H1 (cell line): ENCODE results near the gene PACSIN2. TPM values are rescaled to one million over a fixed set of nuclear protein-coding genes. Genes with fewer than 3 reads are reported as not detected.

Source experiments
- CTCF ChIA-PET: fragments of 300-600 bp; sonication (Branson Sonifier 250); formaldehyde crosslinking; loops from one replicate; lab custom pipeline; 2021; ENCODE audit not compliant: partially characterized antibody; lab: Charles Lee
- POLR2A ChIA-PET: fragments of 300-600 bp; sonication (Branson Sonifier 250); formaldehyde crosslinking; loops from one replicate; lab custom pipeline; 2021; ENCODE audit warnings: inconsistent platforms; ENCODE audit not compliant: partially characterized antibody; lab: Charles Lee
- DNase-seq, 2 experiments: peaks; one replicate each; pipeline versions ENCODE4 v3.0.0 to v3.0.0-alpha.2; 2010 to 2022; ENCODE audit warnings: low spot score in 2 of 2, low read depth in 1 of 2, mixed read lengths in 1 of 2
- FAIRE-seq: peaks from 2 replicates; lab custom pipeline; 2011; peaks lifted over from hg19 to GRCh38; lab: Jason Lieb, UNC
- H2AFZ ChIP-seq: 2 replicates; pipeline ENCODE4 v1.8.1; 2012; ENCODE audit warnings: low read length, inconsistent platforms
- H2AK5ac ChIP-seq: 2 replicates; pipeline ENCODE4 v1.6.1; 2013; ENCODE audit warnings: low read depth, low read length
- H2BK120ac ChIP-seq: replicated peaks from 2 replicates; pipeline ENCODE3; 2013; ENCODE audit warnings: low read depth, low read length, inconsistent platforms
- H2BK12ac ChIP-seq: 2 replicates; pipeline ENCODE4 v1.6.1; 2013; ENCODE audit warnings: low read depth, low read length
- H2BK15ac ChIP-seq: 2 replicates; pipeline ENCODE4 v1.6.1; 2013; ENCODE audit warnings: low read length
- H2BK20ac ChIP-seq: 2 replicates; pipeline ENCODE4 v1.6.1; 2013; ENCODE audit warnings: low read length
- H2BK5ac ChIP-seq: 2 replicates; pipeline ENCODE4 v1.6.1; 2013; ENCODE audit warnings: low read depth, low read length
- H3K14ac ChIP-seq: 2 replicates; pipeline ENCODE4 v1.6.1; 2013; ENCODE audit warnings: inconsistent platforms; ENCODE audit not compliant: insufficient read length
- H3K18ac ChIP-seq: 2 replicates; pipeline ENCODE4 v1.6.1; 2013; ENCODE audit warnings: low read length; ENCODE audit errors: extremely low read depth
- H3K23ac ChIP-seq: 2 replicates; pipeline ENCODE4 v1.6.1; 2013; ENCODE audit warnings: inconsistent platforms; ENCODE audit not compliant: insufficient read length
- H3K23me2 ChIP-seq: 2 replicates; pipeline ENCODE4 v1.6.1; 2013; ENCODE audit warnings: low read depth, low read length
- H3K27ac ChIP-seq: 2 replicates; pipeline ENCODE4 v1.6.1; 2011; ENCODE audit warnings: low read depth, low read length, inconsistent platforms
- H3K27me3 ChIP-seq, 4 experiments: replicated peaks in 1 of 4; 1 replicate in 1 of 4; 2 replicates in 3 of 4; pipeline versions ENCODE4 v1.6.1 to v1.8.1; 2011 to 2013; ENCODE audit warnings: low read length in 3 of 4, mild to moderate bottlenecking in 3 of 4, inconsistent platforms in 2 of 4, mixed read lengths in 2 of 4, moderate library complexity in 1 of 4; ENCODE audit not compliant: control insufficient read depth in 3 of 4, insufficient read depth in 3 of 4; ENCODE audit errors: extremely low read depth in 1 of 4
- H3K36me3 ChIP-seq, 4 experiments: 2 replicates each; pipeline versions ENCODE4 v1.6.1 to v1.8.1; 2011 to 2013; ENCODE audit warnings: mild to moderate bottlenecking in 4 of 4, low read length in 3 of 4, moderate library complexity in 2 of 4, control low read depth in 1 of 4, inconsistent platforms in 1 of 4; ENCODE audit not compliant: insufficient read depth in 4 of 4, control insufficient read depth in 2 of 4
- H3K4ac ChIP-seq: replicated peaks from 2 replicates; pipeline ENCODE3; 2013; ENCODE audit warnings: low read length, low read depth, mixed read lengths, inconsistent platforms; ENCODE audit not compliant: insufficient read length
- H3K4me1 ChIP-seq, 4 experiments: replicated peaks in 1 of 4; 1 replicate in 1 of 4; 2 replicates in 3 of 4; pipeline versions ENCODE4 v1.6.1 to v1.8.1; 2011 to 2013; ENCODE audit warnings: low read length in 3 of 4, inconsistent platforms in 2 of 4, mixed read lengths in 1 of 4; ENCODE audit not compliant: insufficient read depth in 4 of 4, control insufficient read depth in 3 of 4
- H3K4me2 ChIP-seq, 2 experiments: 2 replicates each; pipeline versions ENCODE4 v1.6.1 to v1.8.1; 2011 to 2013; ENCODE audit warnings: low read depth in 2 of 2, low read length in 2 of 2, control low read depth in 1 of 2, inconsistent platforms in 1 of 2, mild to moderate bottlenecking in 1 of 2; ENCODE audit not compliant: insufficient read depth in 1 of 2
- H3K4me3 ChIP-seq, 4 experiments: fragments of 200-600, 300-600 bp in 1 of 4; sonication (generic), shearing (Covaris generic), sonication (Bioruptor Twin) in 1 of 4; 2 replicates each; pipeline versions ENCODE4 v1.5.1 to v1.8.1; 2011 to 2016; ENCODE audit warnings: low read length in 4 of 4, low read depth in 3 of 4, control low read depth in 2 of 4, inconsistent platforms in 2 of 4, mild to moderate bottlenecking in 2 of 4, mixed read lengths in 1 of 4, moderate library complexity in 1 of 4; ENCODE audit not compliant: insufficient read depth in 2 of 4; ENCODE audit errors: extremely low read depth in 1 of 4
- H3K56ac ChIP-seq: replicated peaks from 2 replicates; pipeline ENCODE3; 2013; ENCODE audit warnings: low read depth, mild to moderate bottlenecking, mixed read lengths, low read length, inconsistent platforms; ENCODE audit not compliant: insufficient read length
- H3K79me1 ChIP-seq: 2 replicates; pipeline ENCODE4 v1.6.1; 2013; ENCODE audit warnings: low read depth, low read length, control low read depth
- H3K79me2 ChIP-seq, 2 experiments: 2 replicates each; pipeline versions ENCODE4 v1.6.1 to v1.8.1; 2012 to 2013; ENCODE audit warnings: low read length in 2 of 2, mild to moderate bottlenecking in 2 of 2, inconsistent platforms in 1 of 2; ENCODE audit not compliant: insufficient read depth in 2 of 2, control insufficient read depth in 1 of 2
- H3K9ac ChIP-seq, 4 experiments: replicated peaks in 1 of 4; 1 replicate in 1 of 4; 2 replicates in 3 of 4; pipeline versions ENCODE4 v1.6.1 to v1.8.1; 2011 to 2013; ENCODE audit warnings: low read depth in 3 of 4, low read length in 3 of 4, control low read depth in 2 of 4, mild to moderate bottlenecking in 2 of 4, moderate library complexity in 2 of 4, inconsistent platforms in 1 of 4; ENCODE audit errors: extremely low read depth in 1 of 4
- H3K9me3 ChIP-seq, 2 experiments: 2 replicates each; pipeline versions ENCODE4 v1.6.1 to v1.8.1; 2012 to 2013; ENCODE audit warnings: mild to moderate bottlenecking in 2 of 2, moderate library complexity in 2 of 2, control low read depth in 1 of 2, inconsistent platforms in 1 of 2, low read depth in 1 of 2, low read length in 1 of 2, mixed read lengths in 1 of 2; ENCODE audit not compliant: insufficient read depth in 2 of 2
- H4K20me1 ChIP-seq, 2 experiments: replicated peaks in 1 of 2; 2 replicates each; pipeline versions ENCODE3 to v1.8.1; 2011 to 2013; ENCODE audit warnings: inconsistent platforms in 2 of 2, low read length in 2 of 2, mild to moderate bottlenecking in 1 of 2; ENCODE audit not compliant: insufficient read depth in 2 of 2, control insufficient read depth in 1 of 2
- H4K5ac ChIP-seq: 2 replicates; pipeline ENCODE4 v1.6.1; 2013; ENCODE audit warnings: low read length, low read depth, mixed read lengths, inconsistent platforms; ENCODE audit not compliant: insufficient read length
- H4K8ac ChIP-seq: 2 replicates; pipeline ENCODE4 v1.8.0; 2013; ENCODE audit warnings: mild to moderate bottlenecking, moderate library complexity, low read length, inconsistent platforms; ENCODE audit not compliant: insufficient read depth; ENCODE audit errors: extremely low read depth
- H4K91ac ChIP-seq: replicated peaks from 2 replicates; pipeline ENCODE3; 2013; ENCODE audit warnings: low read length, mixed read lengths, inconsistent platforms; ENCODE audit not compliant: insufficient read length
- CREB1 ChIP-seq: IDR thresholded peaks from 2 replicates; pipeline ENCODE4 v1.6.1; 2012; ENCODE audit warnings: inconsistent platforms
- CTBP2 ChIP-seq: IDR thresholded peaks from 2 replicates; pipeline ENCODE4 v1.7.0; 2011; ENCODE audit warnings: borderline replicate concordance, mild to moderate bottlenecking, moderate library complexity, mixed read lengths, low read length; ENCODE audit not compliant: insufficient read depth, insufficient read length
- CTCF ChIP-seq, 3 experiments: IDR thresholded peaks; 1 replicate in 2 of 3; 2 replicates in 1 of 3; pipeline versions ENCODE4 v1.5.1 to v1.6.1; 2011; ENCODE audit warnings: low read length in 3 of 3, mild to moderate bottlenecking in 3 of 3, inconsistent platforms in 2 of 3, low read depth in 1 of 3, moderate library complexity in 1 of 3; ENCODE audit not compliant: insufficient read depth in 1 of 3; ENCODE audit errors: control extremely low read depth in 1 of 3
- KDM4A ChIP-seq: IDR thresholded peaks from one replicate; pipeline ENCODE4 v1.7.1; 2012; ENCODE audit warnings: low read depth, mild to moderate bottlenecking, moderate library complexity, low read length, inconsistent platforms; ENCODE audit not compliant: severe bottlenecking
- RXRA ChIP-seq: IDR thresholded peaks from 2 replicates; pipeline ENCODE4 v1.6.1; 2011; ENCODE audit warnings: low read depth, mild to moderate bottlenecking, low read length, moderate library complexity; ENCODE audit not compliant: insufficient read depth
- SIX5 ChIP-seq: IDR thresholded peaks from 2 replicates; pipeline ENCODE4 v1.6.1; 2011; ENCODE audit warnings: mild to moderate bottlenecking, low read depth, low read length
- SUZ12 ChIP-seq: fragments of 200-600 bp; sonication (generic); IDR thresholded peaks from 2 replicates; pipeline ENCODE4 v1.6.1; 2012; ENCODE audit warnings: mild to moderate bottlenecking, inconsistent platforms, low read length, moderate library complexity, mixed read lengths
- TAF1 ChIP-seq: IDR thresholded peaks from 2 replicates; pipeline ENCODE4 v1.6.1; 2011; ENCODE audit warnings: mild to moderate bottlenecking, low read depth, low read length
- TBP ChIP-seq: IDR thresholded peaks from 2 replicates; pipeline ENCODE4 v1.6.1; 2011; ENCODE audit warnings: low read depth, low read length, improper control_type of control experiment
- TEAD4 ChIP-seq: IDR thresholded peaks from 2 replicates; pipeline ENCODE4 v1.6.1; 2012; ENCODE audit warnings: low read depth, low read length, inconsistent platforms, mixed read lengths
- YY1 ChIP-seq: IDR thresholded peaks from 2 replicates; pipeline ENCODE4 v1.6.1; 2011; ENCODE audit warnings: low read depth, mild to moderate bottlenecking, low read length
- ZNF274 ChIP-seq: IDR thresholded peaks from 2 replicates; pipeline ENCODE4 v1.7.0; 2012; ENCODE audit warnings: low read length, borderline replicate concordance; ENCODE audit errors: extremely low read depth
- WGBS, 2 experiments: shearing (Covaris generic) in 1 of 2; methylation state at CpG; one replicate each; pipeline versions ENCODE4 v1.1.6 to v1.1.7; 2013 to 2015; ENCODE audit warnings: low lambda C conversion rate in 2 of 2, mixed read lengths in 2 of 2, inconsistent platforms in 1 of 2, low coverage in 1 of 2, missing lambda C conversion rate in 1 of 2; ENCODE audit not compliant: insufficient replicate concordance in 2 of 2, insufficient coverage in 1 of 2, insufficient read length in 1 of 2; ENCODE audit errors: extremely low coverage in 1 of 2, missing lambda C conversion rate in 1 of 2; 5-methylcytosine and 5-hydroxymethylcytosine counted together
- polyA plus RNA-seq, 7 experiments: library from polyadenylated mRNA; depleted of rRNA in 3 of 7; stranded (reverse) in 5 of 7; unstranded in 2 of 7; fragments of >200 nt in 5 of 7; fragments of 200-250 nt in 2 of 7; gene quantifications; 1 replicate in 5 of 7; 2 replicates in 1 of 7; 4 replicates in 1 of 7; pipeline versions ENCODE4 v1.2.1 to v1.2.3, GENCODE V29; 2011 to 2013; ENCODE audit warnings: missing spikeins in 2 of 7, mixed read lengths in 2 of 7
- total RNA-seq: library from RNA; stranded (reverse); fragmentation: NEBNext Ultra II Directional; extraction: Animal tissue kit (Norgen Biotek cat#: 25700); gene quantifications from 2 replicates; pipeline ENCODE4 v1.2.1, GENCODE V29; 2021

PACSIN2 gene
- total and polyA plus RNA-seq, 2 of the 8 experiments (the other 6 are each of a cell fraction or from before 2014, with no cell fraction given) = 44.8 to 64.2 TPM

- no peaks in the 10 kb centered on the region for H3K23me2 ChIP-seq
- no peak overlapping the region for H2BK15ac ChIP-seq
- H4K8ac ChIP-seq = no peak overlapping the region
- no peak overlapping the region for H3K4ac ChIP-seq
- no peak overlapping the region for H4K5ac ChIP-seq
- H2BK120ac ChIP-seq = no peak overlapping the region
- no peak overlapping the region for H3K23ac ChIP-seq
- no peaks in the 10 kb centered on the region for H3K36me3 ChIP-seq
- H3K56ac ChIP-seq = no peak overlapping the region
- H3K27ac ChIP-seq = no peak overlapping the region
- CTCF ChIA-PET = interaction anchor here (1.4 kb wide), 1 partner anchor 21 kb away, joined by 3 read pairs; no protein-coding TSS in a partner anchor
- H3K4me1 ChIP-seq = no peaks in the 10 kb centered on the region
- no peaks in the 10 kb centered on the region for H3K9me3 ChIP-seq
- no peak overlapping the region for H3K4me3 ChIP-seq
- H4K20me1 ChIP-seq = peaks cover 0 to 5% of the 10 kb centered on the region in 2 experiments
- H4K91ac ChIP-seq = no peak overlapping the region
- 85% methylated on average over 3 of the region's 3 CpGs; no CpG with 5 or more reads in 1 of the 2 experiments for WGBS, 2 experiments
- H2AFZ ChIP-seq = no peak overlapping the region
- H3K79me1 ChIP-seq = 0 out of 2 replicates have a peak, but pooled peaks cover 2% of the 10 kb centered on the region
- no peak overlapping the region for H2AK5ac ChIP-seq
- no peak for FAIRE-seq
- no peaks in the 10 kb centered on the region for H3K79me2 ChIP-seq
- POLR2A ChIA-PET = no interaction called here
- H3K18ac ChIP-seq = no peak overlapping the region
- H3K14ac ChIP-seq = no peak overlapping the region
- no peak overlapping the region for H2BK5ac ChIP-seq
- DNase-seq = no peak
- H3K27me3 ChIP-seq = no peaks in the 10 kb centered on the region
- no peak overlapping the region for H2BK20ac ChIP-seq
- no peak overlapping the region for H2BK12ac ChIP-seq
- H3K4me2 ChIP-seq = no peak overlapping the region
- no peak overlapping the region for H3K9ac ChIP-seq
- no peak for TF ChIP-seq CTCF (IDR thresholded peaks at IDR 0.05; ENCODE audit: control extremely low read depth in 1 of 3, insufficient read depth in 1 of 3, low read depth in 1 of 3, low read length in 3 of 3)
- TF ChIP-seq TEAD4 = no peak
- no peak for TF ChIP-seq TAF1
- TF ChIP-seq SUZ12 = no peak
- TF ChIP-seq TBP = no peak
- no peak for TF ChIP-seq YY1
- no peak for TF ChIP-seq CTBP2
- no peak for TF ChIP-seq SIX5
- TF ChIP-seq RXRA = no peak
- TF ChIP-seq ZNF274 = no peak
- no peak for TF ChIP-seq KDM4A
- TF ChIP-seq CREB1 = no peak
Measured at GRCh38 chr22:42847110-42847509, 167.8 kb downstream of the PACSIN2 start.
